Measurements from ENCODE around the gene EPC1. TPM values are rescaled to one million over a fixed set of nuclear protein-coding genes. Genes with fewer than 3 reads are reported as not detected.

EPC1 gene
- total and polyA plus RNA-seq, 12 donors = 8.4 to 25.4 (median 19.0) TPM

DNA sequence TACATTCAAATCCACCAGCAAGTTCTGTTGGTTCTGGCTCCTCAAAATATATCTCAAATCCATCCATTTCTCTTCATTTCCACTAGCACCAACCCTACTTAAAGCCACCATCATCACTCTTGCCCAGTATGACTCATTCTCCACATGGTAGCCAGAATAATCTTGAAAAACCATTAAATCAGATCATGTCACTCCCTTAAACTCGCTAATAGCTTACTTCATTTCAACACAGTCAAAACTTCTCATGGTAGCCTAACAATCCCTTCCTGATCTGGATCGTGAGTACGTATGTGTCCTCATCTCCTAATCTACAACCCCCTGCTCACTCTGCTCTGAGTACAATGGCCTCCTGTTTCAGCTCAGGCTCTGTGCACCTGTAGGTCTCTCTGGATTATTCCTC lies 8.7 kb downstream of the EPC1 start:
- ATAC-seq (no peak), DNase-seq (no peak)
- Histone ChIP-seq H3K9me3 (no peaks in the 10 kb centered on the region), H3K4me1 (peaks cover 4 to 100% (median 98%) of the 10 kb centered on the region in 9 donors), H3K27me3 (no peaks in the 10 kb centered on the region), H3K36me3 (peaks cover 0 to 5% (median 0%) of the 10 kb centered on the region in 9 donors), H3K27ac (no peak overlapping the region), H3K4me3 (no peak overlapping the region)
- intact Hi-C loops (cut with DNase I) = no loop called here
- 89 to 96% methylated on average over 3 of the region's 3 CpGs for WGBS, 2 donors
- no peak for TF ChIP-seq CTCF (IDR thresholded peaks at IDR 0.05)

GRCh38 chr10:32337350-32337749 lies 9.6 kb downstream of the EPC1 start:
- peak in 1 of 8 donors; percentile 18 for ATAC-seq
- intact Hi-C loops (cut with DNase I) = no loop called here

DNA sequence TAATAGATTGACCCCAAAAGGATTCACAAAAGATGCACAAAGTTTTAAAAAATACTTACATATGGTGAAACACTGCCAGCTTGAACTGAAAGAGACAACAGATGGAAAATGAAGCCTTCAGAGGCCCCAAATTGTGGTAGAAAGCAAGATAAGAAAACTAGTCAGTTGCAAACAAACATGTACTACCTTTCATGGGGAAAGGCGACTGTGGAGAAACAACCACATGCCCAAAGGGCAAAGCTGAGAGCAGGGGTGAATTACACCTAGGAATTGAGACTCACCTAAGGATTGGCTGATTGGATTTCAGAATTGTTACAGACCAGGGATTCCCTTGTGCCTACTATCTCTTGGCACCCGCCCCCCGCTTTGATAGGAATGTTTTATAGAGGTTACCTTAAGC lies 13.1 kb downstream of the EPC1 start:
- intact Hi-C loops (cut with DNase I) = no loop called here
- peak overlapping the region in 1 of 10 donors; percentile 7 for H3K27ac ChIP-seq
- ATAC-seq = no peak
- no peak for TF ChIP-seq CTCF (IDR thresholded peaks at IDR 0.05)
- H3K4me3 ChIP-seq = no peak overlapping the region
- H3K9me3 ChIP-seq = no peaks in the 10 kb centered on the region
- no peaks in the 10 kb centered on the region for H3K36me3 ChIP-seq
- peaks cover 19 to 100% (median 98%) of the 10 kb centered on the region in 9 donors for H3K4me1 ChIP-seq
- DNase-seq = no peak
- 83 to 88% methylated on average over 3 of the region's 3 CpGs for WGBS, 2 donors
- no peaks in the 10 kb centered on the region for H3K27me3 ChIP-seq

More at GRCh38 chr10:32337350-32337749, 9.6 kb downstream of the EPC1 start:
- Histone ChIP-seq H3K9me3 (no peaks in the 10 kb centered on the region), H3K36me3 (no peaks in the 10 kb centered on the region), H3K4me3 (no peak overlapping the region), H3K27ac (no peak overlapping the region), H3K4me1 (peaks cover 9 to 100% (median 98%) of the 10 kb centered on the region in 9 donors), H3K27me3 (no peaks in the 10 kb centered on the region)
- TF ChIP-seq CTCF (IDR thresholded peaks at IDR 0.05) = no peak
- DNase-seq = no peak
- WGBS, 2 donors = 56 to 60% methylated on average over 1 of the region's 1 CpG

GRCh38 chr10:32332299-32332750 lies 14.6 kb downstream of the EPC1 start:
- no peaks in the 10 kb centered on the region for H3K36me3 ChIP-seq
- intact Hi-C loops (cut with DNase I) = no loop called here
- no peaks in the 10 kb centered on the region for H3K9me3 ChIP-seq
- H3K4me1 ChIP-seq = peaks cover 20 to 100% (median 98%) of the 10 kb centered on the region in 9 donors
- DNase-seq = no peak
- peak in 7 of 8 donors; percentile 34 to 76 (median 56) for ATAC-seq
- H3K27ac ChIP-seq = peak overlapping the region in 4 of 10 donors; percentile 6 to 52 (median 16)
- no peaks in the 10 kb centered on the region for H3K27me3 ChIP-seq
- no peak for TF ChIP-seq CTCF (IDR thresholded peaks at IDR 0.05)
- WGBS, 2 donors = 21 to 34% methylated on average over 3 of the region's 3 CpGs
- H3K4me3 ChIP-seq = no peak overlapping the region

Data from heart right ventricle (tissue), 16 donors.